Fibroblast of skin of scalp (primary cell): ENCODE results near the gene EFCAB6.

Experiments used
- DNase-seq: peaks from one replicate; pipeline ENCODE4 v3.0.0-alpha.2; 2013

The EFCAB6 gene

GRCh38 chr22:43846966-43847365, 34.9 kb upstream of the EFCAB6 start:
- DNase-seq: no peak

GRCh38 chr22:43845981-43846380, 33.9 kb upstream of the EFCAB6 start:
- no peak for DNase-seq

- no peak for DNase-seq
These were observed 32.7 kb upstream of the EFCAB6 start for GRCh38 chr22:43844560-43845545.

- DNase-seq: no peak
These were observed 31.9 kb upstream of the EFCAB6 start for GRCh38 chr22:43843783-43844530.

GRCh38 chr22:43841742-43842141, 29.6 kb upstream of the EFCAB6 start:
- DNase-seq: no peak

- DNase-seq: no peak
These were observed 28.7 kb upstream of the EFCAB6 start for GRCh38 chr22:43840851-43841250.

GRCh38 chr22:43840431-43840830, 28.3 kb upstream of the EFCAB6 start:
- DNase-seq: no peak

GRCh38 chr22:43839781-43840180, 27.7 kb upstream of the EFCAB6 start:
- no peak for DNase-seq

GRCh38 chr22:43838571-43839307, 26.6 kb upstream of the EFCAB6 start:
- DNase-seq: no peak

- no peak for DNase-seq
These were observed 26.1 kb upstream of the EFCAB6 start for GRCh38 chr22:43838161-43838560.

- DNase-seq: no peak
These were observed 25.6 kb upstream of the EFCAB6 start for GRCh38 chr22:43837666-43838065.

- DNase-seq: no peak
These were observed 23.6 kb upstream of the EFCAB6 start for GRCh38 chr22:43835736-43836135.

GRCh38 chr22:43835166-43835565, 23.1 kb upstream of the EFCAB6 start:
- no peak for DNase-seq

- DNase-seq: no peak
These were observed 21.5 kb upstream of the EFCAB6 start for GRCh38 chr22:43833286-43834240.

- no peak for DNase-seq
These were observed 20.5 kb upstream of the EFCAB6 start for GRCh38 chr22:43832393-43833265.

- DNase-seq: no peak
These were observed 19.7 kb upstream of the EFCAB6 start for GRCh38 chr22:43831561-43832392.

GRCh38 chr22:43830931-43831560, 18.9 kb upstream of the EFCAB6 start:
- DNase-seq: no peak

GRCh38 chr22:43829904-43830851, 18.1 kb upstream of the EFCAB6 start:
- DNase-seq: peak; percentile 33
